GM12891 (cell line): ENCODE measurements around the gene FOXK1.

Source experiments
- PAX5 ChIP-seq: IDR thresholded peaks from 2 replicates; pipeline ENCODE4 v1.6.1; 2011; ENCODE audit warnings: low read length, moderate library complexity, mild to moderate bottlenecking; ENCODE audit not compliant: insufficient read depth, severe bottlenecking
- POLR2A ChIP-seq: IDR thresholded peaks from 2 replicates; pipeline ENCODE4 v1.6.1; 2011; ENCODE audit warnings: low read depth, low read length, control low read depth
- POLR2AphosphoS5 ChIP-seq: IDR thresholded peaks from 2 replicates; pipeline ENCODE4 v1.6.1; 2011; ENCODE audit warnings: low read depth, low read length, control low read depth
- POU2F2 ChIP-seq: IDR thresholded peaks from 2 replicates; pipeline ENCODE4 v1.6.1; 2011; ENCODE audit warnings: low read depth, mild to moderate bottlenecking, control low read depth, low read length, moderate library complexity
- SPI1 ChIP-seq: IDR thresholded peaks from 2 replicates; pipeline ENCODE4 v1.6.1; 2011; ENCODE audit warnings: low read depth, low read length, control low read depth
- TAF1 ChIP-seq: IDR thresholded peaks from 2 replicates; pipeline ENCODE4 v1.6.1; 2011; ENCODE audit warnings: low read depth, low read length, control low read depth

GRCh38 chr7:4740796-4741195 lies 58.7 kb downstream of the FOXK1 start:
- TF ChIP-seq POLR2A (no peak), POLR2AphosphoS5 (no peak), SPI1 (no peak), POU2F2 (no peak), TAF1 (no peak), PAX5 (no peak)
